ENCODE measurements around the gene SESN1.

DNA sequence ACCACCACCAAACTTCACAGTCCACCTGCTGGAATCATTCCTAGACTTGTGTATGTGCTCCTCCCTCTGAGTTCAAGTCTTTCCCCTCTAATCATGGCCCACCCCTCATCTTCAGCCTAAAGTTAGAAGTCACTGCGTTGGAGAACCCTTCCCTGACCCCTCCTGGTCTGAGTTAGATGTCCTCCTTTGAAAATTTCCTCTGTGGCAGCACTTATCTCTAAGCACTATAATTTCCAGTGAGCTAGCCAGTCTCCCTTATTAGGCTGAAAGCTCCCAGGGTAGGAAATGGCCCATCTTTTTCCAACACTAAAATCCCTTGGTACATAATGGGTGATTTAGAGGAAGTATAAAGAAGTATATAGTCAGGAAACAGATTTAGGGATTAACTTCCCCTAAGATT is 63.2 kb downstream of the SESN1 start:
- TF ChIP-seq, protein P1, sequence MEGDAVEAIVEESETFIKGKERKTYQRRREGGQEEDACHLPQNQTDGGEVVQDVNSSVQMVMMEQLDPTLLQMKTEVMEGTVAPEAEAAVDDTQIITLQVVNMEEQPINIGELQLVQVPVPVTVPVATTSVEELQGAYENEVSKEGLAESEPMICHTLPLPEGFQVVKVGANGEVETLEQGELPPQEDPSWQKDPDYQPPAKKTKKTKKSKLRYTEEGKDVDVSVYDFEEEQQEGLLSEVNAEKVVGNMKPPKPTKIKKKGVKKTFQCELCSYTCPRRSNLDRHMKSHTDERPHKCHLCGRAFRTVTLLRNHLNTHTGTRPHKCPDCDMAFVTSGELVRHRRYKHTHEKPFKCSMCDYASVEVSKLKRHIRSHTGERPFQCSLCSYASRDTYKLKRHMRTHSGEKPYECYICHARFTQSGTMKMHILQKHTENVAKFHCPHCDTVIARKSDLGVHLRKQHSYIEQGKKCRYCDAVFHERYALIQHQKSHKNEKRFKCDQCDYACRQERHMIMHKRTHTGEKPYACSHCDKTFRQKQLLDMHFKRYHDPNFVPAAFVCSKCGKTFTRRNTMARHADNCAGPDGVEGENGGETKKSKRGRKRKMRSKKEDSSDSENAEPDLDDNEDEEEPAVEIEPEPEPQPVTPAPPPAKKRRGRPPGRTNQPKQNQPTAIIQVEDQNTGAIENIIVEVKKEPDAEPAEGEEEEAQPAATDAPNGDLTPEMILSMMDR (IDR thresholded peaks at IDR 0.05): no peak
- TF ChIP-seq, protein P2, sequence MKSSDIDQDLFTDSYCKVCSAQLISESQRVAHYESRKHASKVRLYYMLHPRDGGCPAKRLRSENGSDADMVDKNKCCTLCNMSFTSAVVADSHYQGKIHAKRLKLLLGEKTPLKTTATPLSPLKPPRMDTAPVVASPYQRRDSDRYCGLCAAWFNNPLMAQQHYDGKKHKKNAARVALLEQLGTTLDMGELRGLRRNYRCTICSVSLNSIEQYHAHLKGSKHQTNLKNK (CRISPR knock-in tag; IDR thresholded peaks at IDR 0.05): no peak
- TF ChIP-seq NFE2L1 (CRISPR knock-in tag; IDR thresholded peaks at IDR 0.05) (no peak), ETV6 (CRISPR knock-in tag; IDR thresholded peaks at IDR 0.05) (no peak)
- TF ChIP-seq, protein P3, sequence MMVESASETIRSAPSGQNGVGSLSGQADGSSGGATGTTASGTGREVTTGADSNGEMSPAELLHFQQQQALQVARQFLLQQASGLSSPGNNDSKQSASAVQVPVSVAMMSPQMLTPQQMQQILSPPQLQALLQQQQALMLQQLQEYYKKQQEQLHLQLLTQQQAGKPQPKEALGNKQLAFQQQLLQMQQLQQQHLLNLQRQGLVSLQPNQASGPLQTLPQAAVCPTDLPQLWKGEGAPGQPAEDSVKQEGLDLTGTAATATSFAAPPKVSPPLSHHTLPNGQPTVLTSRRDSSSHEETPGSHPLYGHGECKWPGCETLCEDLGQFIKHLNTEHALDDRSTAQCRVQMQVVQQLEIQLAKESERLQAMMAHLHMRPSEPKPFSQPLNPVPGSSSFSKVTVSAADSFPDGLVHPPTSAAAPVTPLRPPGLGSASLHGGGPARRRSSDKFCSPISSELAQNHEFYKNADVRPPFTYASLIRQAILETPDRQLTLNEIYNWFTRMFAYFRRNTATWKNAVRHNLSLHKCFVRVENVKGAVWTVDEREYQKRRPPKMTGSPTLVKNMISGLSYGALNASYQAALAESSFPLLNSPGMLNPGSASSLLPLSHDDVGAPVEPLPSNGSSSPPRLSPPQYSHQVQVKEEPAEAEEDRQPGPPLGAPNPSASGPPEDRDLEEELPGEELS (CRISPR knock-in tag; IDR thresholded peaks at IDR 0.05): no peak
- TF ChIP-seq, protein P4, sequence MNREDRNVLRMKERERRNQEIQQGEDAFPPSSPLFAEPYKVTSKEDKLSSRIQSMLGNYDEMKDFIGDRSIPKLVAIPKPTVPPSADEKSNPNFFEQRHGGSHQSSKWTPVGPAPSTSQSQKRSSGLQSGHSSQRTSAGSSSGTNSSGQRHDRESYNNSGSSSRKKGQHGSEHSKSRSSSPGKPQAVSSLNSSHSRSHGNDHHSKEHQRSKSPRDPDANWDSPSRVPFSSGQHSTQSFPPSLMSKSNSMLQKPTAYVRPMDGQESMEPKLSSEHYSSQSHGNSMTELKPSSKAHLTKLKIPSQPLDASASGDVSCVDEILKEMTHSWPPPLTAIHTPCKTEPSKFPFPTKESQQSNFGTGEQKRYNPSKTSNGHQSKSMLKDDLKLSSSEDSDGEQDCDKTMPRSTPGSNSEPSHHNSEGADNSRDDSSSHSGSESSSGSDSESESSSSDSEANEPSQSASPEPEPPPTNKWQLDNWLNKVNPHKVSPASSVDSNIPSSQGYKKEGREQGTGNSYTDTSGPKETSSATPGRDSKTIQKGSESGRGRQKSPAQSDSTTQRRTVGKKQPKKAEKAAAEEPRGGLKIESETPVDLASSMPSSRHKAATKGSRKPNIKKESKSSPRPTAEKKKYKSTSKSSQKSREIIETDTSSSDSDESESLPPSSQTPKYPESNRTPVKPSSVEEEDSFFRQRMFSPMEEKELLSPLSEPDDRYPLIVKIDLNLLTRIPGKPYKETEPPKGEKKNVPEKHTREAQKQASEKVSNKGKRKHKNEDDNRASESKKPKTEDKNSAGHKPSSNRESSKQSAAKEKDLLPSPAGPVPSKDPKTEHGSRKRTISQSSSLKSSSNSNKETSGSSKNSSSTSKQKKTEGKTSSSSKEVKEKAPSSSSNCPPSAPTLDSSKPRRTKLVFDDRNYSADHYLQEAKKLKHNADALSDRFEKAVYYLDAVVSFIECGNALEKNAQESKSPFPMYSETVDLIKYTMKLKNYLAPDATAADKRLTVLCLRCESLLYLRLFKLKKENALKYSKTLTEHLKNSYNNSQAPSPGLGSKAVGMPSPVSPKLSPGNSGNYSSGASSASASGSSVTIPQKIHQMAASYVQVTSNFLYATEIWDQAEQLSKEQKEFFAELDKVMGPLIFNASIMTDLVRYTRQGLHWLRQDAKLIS (CRISPR knock-in tag; IDR thresholded peaks at IDR 0.05; ENCODE audit: borderline replicate concordance): no peak
- TF ChIP-seq, protein P5, sequence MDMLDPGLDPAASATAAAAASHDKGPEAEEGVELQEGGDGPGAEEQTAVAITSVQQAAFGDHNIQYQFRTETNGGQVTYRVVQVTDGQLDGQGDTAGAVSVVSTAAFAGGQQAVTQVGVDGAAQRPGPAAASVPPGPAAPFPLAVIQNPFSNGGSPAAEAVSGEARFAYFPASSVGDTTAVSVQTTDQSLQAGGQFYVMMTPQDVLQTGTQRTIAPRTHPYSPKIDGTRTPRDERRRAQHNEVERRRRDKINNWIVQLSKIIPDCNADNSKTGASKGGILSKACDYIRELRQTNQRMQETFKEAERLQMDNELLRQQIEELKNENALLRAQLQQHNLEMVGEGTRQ (CRISPR knock-in tag; IDR thresholded peaks at IDR 0.05): no peak
- TF ChIP-seq, protein P6, sequence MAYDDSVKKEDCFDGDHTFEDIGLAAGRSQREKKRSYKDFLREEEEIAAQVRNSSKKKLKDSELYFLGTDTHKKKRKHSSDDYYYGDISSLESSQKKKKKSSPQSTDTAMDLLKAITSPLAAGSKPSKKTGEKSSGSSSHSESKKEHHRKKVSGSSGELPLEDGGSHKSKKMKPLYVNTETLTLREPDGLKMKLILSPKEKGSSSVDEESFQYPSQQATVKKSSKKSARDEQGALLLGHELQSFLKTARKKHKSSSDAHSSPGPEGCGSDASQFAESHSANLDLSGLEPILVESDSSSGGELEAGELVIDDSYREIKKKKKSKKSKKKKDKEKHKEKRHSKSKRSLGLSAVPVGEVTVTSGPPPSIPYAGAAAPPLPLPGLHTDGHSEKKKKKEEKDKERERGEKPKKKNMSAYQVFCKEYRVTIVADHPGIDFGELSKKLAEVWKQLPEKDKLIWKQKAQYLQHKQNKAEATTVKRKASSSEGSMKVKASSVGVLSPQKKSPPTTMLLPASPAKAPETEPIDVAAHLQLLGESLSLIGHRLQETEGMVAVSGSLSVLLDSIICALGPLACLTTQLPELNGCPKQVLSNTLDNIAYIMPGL (CRISPR knock-in tag; IDR thresholded peaks at IDR 0.05): no peak
